Tibial nerve (tissue), 4 donors: ENCODE results near the gene CLN6.

Experiments
- EP300 ChIP-seq, 2 donors: sonication (generic); formaldehyde crosslinking; IDR thresholded peaks; one replicate each; pipeline ENCODE4 v1.6.1; 2017; ENCODE audit warnings: antibody characterized with exemption in 2 of 2, mild to moderate bottlenecking in 1 of 2
- TF ChIP-seq, protein P1 (sequence below), 5 experiments: fragments of 200-600 bp in 3 of 5; fragments of 450-650 bp in 2 of 5; sonication (generic) in 3 of 5; IDR thresholded peaks; one replicate each; pipeline ENCODE4 v1.5.1; 2016 to 2019; ENCODE audit warnings: antibody characterized with exemption in 5 of 5, mild to moderate bottlenecking in 3 of 5, moderate library complexity in 2 of 5

- peak; percentile 75 to 97 for TF ChIP-seq EP300 (IDR thresholded peaks at IDR 0.05)
- TF ChIP-seq, protein P1, sequence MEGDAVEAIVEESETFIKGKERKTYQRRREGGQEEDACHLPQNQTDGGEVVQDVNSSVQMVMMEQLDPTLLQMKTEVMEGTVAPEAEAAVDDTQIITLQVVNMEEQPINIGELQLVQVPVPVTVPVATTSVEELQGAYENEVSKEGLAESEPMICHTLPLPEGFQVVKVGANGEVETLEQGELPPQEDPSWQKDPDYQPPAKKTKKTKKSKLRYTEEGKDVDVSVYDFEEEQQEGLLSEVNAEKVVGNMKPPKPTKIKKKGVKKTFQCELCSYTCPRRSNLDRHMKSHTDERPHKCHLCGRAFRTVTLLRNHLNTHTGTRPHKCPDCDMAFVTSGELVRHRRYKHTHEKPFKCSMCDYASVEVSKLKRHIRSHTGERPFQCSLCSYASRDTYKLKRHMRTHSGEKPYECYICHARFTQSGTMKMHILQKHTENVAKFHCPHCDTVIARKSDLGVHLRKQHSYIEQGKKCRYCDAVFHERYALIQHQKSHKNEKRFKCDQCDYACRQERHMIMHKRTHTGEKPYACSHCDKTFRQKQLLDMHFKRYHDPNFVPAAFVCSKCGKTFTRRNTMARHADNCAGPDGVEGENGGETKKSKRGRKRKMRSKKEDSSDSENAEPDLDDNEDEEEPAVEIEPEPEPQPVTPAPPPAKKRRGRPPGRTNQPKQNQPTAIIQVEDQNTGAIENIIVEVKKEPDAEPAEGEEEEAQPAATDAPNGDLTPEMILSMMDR (IDR thresholded peaks at IDR 0.05), result peak in 2 of 5 experiments; percentile 25 to 39
Measured at GRCh38 chr15:68277603-68278344, 48.2 kb upstream of the CLN6 start, which contains the start of gene FEM1B.
